SU-DHL-6 (cell line): ENCODE data around the gene TRAIP.
A peak's percentile ranks its signal among the peaks of the same experiment; 100 is the strongest.

Source experiments
- H2AFZ ChIP-seq: fragments of 200-600 bp; sonication (generic); 2 replicates; pipeline ENCODE4 v1.6.1; 2014; ENCODE audit warnings: low read depth, mild to moderate bottlenecking, moderate library complexity, mixed read lengths, antibody characterized with exemption, low read length; ENCODE audit not compliant: severe bottlenecking
- H3F3A ChIP-seq: fragments of 200-600 bp; shearing (Covaris generic); 2 replicates; pipeline ENCODE4 v1.6.0; 2016; ENCODE audit warnings: antibody characterized with exemption, mild to moderate bottlenecking; ENCODE audit not compliant: insufficient read depth
- H3K27ac ChIP-seq: fragments of 200-600 bp; sonication (generic); 2 replicates; pipeline ENCODE4 v1.5.1; 2016; ENCODE audit warnings: low read depth, mild to moderate bottlenecking, low read length, moderate library complexity, mixed read lengths
- H3K27me3 ChIP-seq: fragments of 200-600 bp; sonication (generic), shearing (Covaris generic); 2 replicates; pipeline ENCODE4 v1.6.0; 2014; ENCODE audit warnings: mild to moderate bottlenecking, low read length
- H3K36me3 ChIP-seq: fragments of 200-600 bp; sonication (generic); 2 replicates; pipeline ENCODE4 v1.6.1; 2014; ENCODE audit warnings: mild to moderate bottlenecking, low read length, mixed read lengths
- H3K4me2 ChIP-seq: fragments of 300-600, 200-600 bp; shearing (Covaris generic), sonication (generic); 2 replicates; pipeline ENCODE4 v1.6.0; 2014; ENCODE audit warnings: low read length, low read depth, mild to moderate bottlenecking; ENCODE audit not compliant: poor library complexity, severe bottlenecking
- H3K4me3 ChIP-seq: fragments of 200-600 bp; sonication (generic); 2 replicates; pipeline ENCODE4 v1.5.1; 2014; ENCODE audit warnings: antibody characterized with exemption, low read length, mild to moderate bottlenecking, mixed read lengths; ENCODE audit not compliant: insufficient read depth, poor library complexity, severe bottlenecking
- H3K79me2 ChIP-seq: fragments of 200-600 bp; sonication (generic); 2 replicates; pipeline ENCODE4 v1.6.1; 2014; ENCODE audit warnings: mild to moderate bottlenecking, low read length, moderate library complexity; ENCODE audit not compliant: insufficient read depth
- H3K9ac ChIP-seq: fragments of 200-600 bp; sonication (generic); 2 replicates; pipeline ENCODE4 v1.7.0; 2014; ENCODE audit warnings: mild to moderate bottlenecking, low read length
- H3K9me2 ChIP-seq: fragments of 200-600 bp; sonication (generic); replicated peaks from 2 replicates; pipeline ENCODE4 v1.6.1; 2014; ENCODE audit warnings: low read length; ENCODE audit not compliant: insufficient read depth
- H3K9me3 ChIP-seq: fragments of 200-600 bp; sonication (generic); 2 replicates; pipeline ENCODE4 v1.6.1; 2014; ENCODE audit warnings: low read length, mixed read lengths; ENCODE audit not compliant: insufficient read depth
- H4K20me1 ChIP-seq: fragments of 200-600 bp; sonication (generic); 2 replicates; pipeline ENCODE4 v1.6.1; 2014; ENCODE audit warnings: low read depth, mild to moderate bottlenecking, antibody characterized with exemption, low read length, moderate library complexity, mixed read lengths
- EZH2phosphoT487 ChIP-seq: fragments of 200-600 bp; sonication (generic), shearing (Covaris generic); conservative IDR thresholded peaks from 2 replicates; pipeline ENCODE4 v1.6.1; 2018; ENCODE audit warnings: mild to moderate bottlenecking, antibody characterized with exemption, low read length, moderate library complexity, mixed read lengths
- TF ChIP-seq, protein P1 (sequence below): fragments of 200-600 bp; sonication (generic); IDR thresholded peaks from one replicate; pipeline ENCODE4 v1.5.1; 2017; ENCODE audit warnings: antibody characterized with exemption, mild to moderate bottlenecking, low read length, moderate library complexity; ENCODE audit not compliant: insufficient read depth, poor library complexity, severe bottlenecking

TRAIP gene

DNA sequence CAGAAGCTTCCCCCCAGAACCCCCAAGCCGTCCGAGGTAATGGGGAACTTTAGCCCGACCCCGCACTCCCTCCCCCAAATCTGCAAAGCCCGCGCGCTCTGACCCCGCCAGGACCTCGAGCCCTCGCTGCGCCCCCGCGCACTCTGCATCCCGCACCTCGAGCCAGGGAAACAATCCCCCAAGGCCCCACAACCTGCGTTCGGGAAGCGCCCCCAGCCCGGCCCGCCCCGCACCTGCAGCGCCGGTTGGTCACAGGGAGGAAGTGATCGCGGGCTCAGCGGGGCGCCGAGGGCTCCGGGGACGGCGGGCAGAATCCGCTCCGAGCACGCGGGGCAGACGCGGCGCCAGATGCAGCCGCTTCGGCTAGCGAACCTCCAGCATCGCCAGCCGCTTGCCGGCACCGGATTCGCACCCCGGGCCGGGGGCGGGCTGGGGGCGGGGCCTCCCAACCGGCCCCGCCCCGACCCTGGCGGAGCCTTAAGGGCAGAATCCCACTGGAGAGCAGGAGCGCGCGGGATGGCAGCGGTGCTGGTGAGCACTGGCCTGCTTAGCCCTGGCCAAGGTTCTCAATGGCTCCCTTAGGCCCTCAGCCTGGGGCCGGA, 13.3 kb upstream of the TRAIP start, which contains the start of gene CAMKV:
Gene CAMKV, minus strand, starts transcription at position 382 of the 602 bp plus-strand sequence. CDS start 7,518 bp downstream, outside the sequence.
- no peaks in the 10 kb centered on the region for H3K9me3 ChIP-seq
- no peaks in the 10 kb centered on the region for H3K27me3 ChIP-seq
- no peaks in the 10 kb centered on the region for H4K20me1 ChIP-seq
- H3F3A ChIP-seq: no peaks in the 10 kb centered on the region
- no peak within 1 kb of the TSS for H3K27ac ChIP-seq
- no peak within 1 kb of the TSS for H2AFZ ChIP-seq
- no peaks in the 10 kb centered on the region for H3K79me2 ChIP-seq
- H3K36me3 ChIP-seq: no peaks in the 10 kb centered on the region
- H3K4me2 ChIP-seq: peak within 1 kb of the TSS; percentile 39
- H3K4me3 ChIP-seq: no peak within 1 kb of the TSS
- no peak within 1 kb of the TSS for H3K9ac ChIP-seq
- TF ChIP-seq, protein P1, sequence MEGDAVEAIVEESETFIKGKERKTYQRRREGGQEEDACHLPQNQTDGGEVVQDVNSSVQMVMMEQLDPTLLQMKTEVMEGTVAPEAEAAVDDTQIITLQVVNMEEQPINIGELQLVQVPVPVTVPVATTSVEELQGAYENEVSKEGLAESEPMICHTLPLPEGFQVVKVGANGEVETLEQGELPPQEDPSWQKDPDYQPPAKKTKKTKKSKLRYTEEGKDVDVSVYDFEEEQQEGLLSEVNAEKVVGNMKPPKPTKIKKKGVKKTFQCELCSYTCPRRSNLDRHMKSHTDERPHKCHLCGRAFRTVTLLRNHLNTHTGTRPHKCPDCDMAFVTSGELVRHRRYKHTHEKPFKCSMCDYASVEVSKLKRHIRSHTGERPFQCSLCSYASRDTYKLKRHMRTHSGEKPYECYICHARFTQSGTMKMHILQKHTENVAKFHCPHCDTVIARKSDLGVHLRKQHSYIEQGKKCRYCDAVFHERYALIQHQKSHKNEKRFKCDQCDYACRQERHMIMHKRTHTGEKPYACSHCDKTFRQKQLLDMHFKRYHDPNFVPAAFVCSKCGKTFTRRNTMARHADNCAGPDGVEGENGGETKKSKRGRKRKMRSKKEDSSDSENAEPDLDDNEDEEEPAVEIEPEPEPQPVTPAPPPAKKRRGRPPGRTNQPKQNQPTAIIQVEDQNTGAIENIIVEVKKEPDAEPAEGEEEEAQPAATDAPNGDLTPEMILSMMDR: no peak
- no peak for TF ChIP-seq EZH2phosphoT487
- H3K9me2 ChIP-seq: no peaks in the 10 kb centered on the region

- TF ChIP-seq, protein P1: no peak
- no peak for TF ChIP-seq EZH2phosphoT487
- Histone ChIP-seq H3K79me2 (no peaks in the 10 kb centered on the region), H3K27me3 (no peaks in the 10 kb centered on the region), H2AFZ (no peak overlapping the region), H3K4me3 (no peak overlapping the region), H3K9me3 (no peaks in the 10 kb centered on the region), H3K9me2 (no peaks in the 10 kb centered on the region), H3F3A (no peaks in the 10 kb centered on the region), H4K20me1 (no peaks in the 10 kb centered on the region), H3K9ac (no peak overlapping the region), H3K4me2 (peak overlapping the region; percentile 39), H3K36me3 (no peaks in the 10 kb centered on the region), H3K27ac (no peak overlapping the region)
Measured at GRCh38 chr3:49868862-49869466, 12.6 kb upstream of the TRAIP start.

DNA sequence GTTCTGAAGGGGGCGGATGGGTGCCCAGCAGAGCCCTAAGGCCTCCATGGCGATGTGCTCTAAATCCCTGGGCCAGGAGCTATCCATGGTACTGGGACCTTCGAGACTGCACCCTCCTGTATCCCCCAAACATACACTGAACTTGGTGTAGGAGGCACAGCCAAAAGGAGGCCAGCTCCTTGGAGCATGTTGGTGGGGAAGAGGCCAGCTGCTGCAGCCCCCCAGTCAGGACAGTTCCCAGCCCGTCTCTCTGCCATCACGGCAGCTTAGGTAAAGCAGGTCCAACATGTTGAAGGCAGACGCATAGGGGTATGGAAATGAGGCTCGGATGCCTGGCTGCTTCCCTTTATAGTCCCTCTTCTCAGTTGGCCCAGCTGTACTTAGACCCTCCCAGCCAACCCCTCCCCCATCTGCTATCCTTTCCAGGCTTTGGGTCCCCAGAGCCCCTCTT, 11.5 kb upstream of the TRAIP start:
- Histone ChIP-seq H3K4me3 (no peak overlapping the region), H3K4me2 (no peak overlapping the region), H3K27ac (no peak overlapping the region), H3K9me3 (no peaks in the 10 kb centered on the region), H4K20me1 (no peaks in the 10 kb centered on the region), H3K79me2 (no peaks in the 10 kb centered on the region), H3K9me2 (no peaks in the 10 kb centered on the region), H3F3A (no peaks in the 10 kb centered on the region), H3K27me3 (no peaks in the 10 kb centered on the region), H2AFZ (no peak overlapping the region), H3K9ac (no peak overlapping the region), H3K36me3 (no peaks in the 10 kb centered on the region)
- TF ChIP-seq EZH2phosphoT487: no peak
- TF ChIP-seq, protein P1: no peak
